ENCODE data around the gene MTRF1L.
"Not testable (repeated sequence)": the region's sequence is repeated elsewhere in the genome, so short reads cannot be mapped to it uniquely, and the experiment has no call there.

The MTRF1L gene

DNA sequence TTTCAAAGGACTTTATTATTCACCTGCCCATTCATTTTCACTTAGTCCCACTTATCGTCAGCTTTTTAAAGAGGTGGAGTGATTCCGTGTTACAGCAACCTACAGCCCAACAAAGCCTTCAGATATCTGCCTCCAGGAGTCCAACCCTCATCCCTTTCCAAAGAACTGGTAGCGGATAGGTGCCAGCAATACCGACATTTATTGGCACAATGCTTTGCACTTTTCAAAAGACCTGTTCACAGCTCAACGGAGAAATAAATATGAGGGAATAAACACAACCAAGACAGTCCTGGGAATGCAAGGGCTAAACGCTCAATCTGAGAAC is 819 bp upstream of the MTRF1L start:
- DNase-seq (ENCODE audit: low spot score) = peak; percentile 46

DNA sequence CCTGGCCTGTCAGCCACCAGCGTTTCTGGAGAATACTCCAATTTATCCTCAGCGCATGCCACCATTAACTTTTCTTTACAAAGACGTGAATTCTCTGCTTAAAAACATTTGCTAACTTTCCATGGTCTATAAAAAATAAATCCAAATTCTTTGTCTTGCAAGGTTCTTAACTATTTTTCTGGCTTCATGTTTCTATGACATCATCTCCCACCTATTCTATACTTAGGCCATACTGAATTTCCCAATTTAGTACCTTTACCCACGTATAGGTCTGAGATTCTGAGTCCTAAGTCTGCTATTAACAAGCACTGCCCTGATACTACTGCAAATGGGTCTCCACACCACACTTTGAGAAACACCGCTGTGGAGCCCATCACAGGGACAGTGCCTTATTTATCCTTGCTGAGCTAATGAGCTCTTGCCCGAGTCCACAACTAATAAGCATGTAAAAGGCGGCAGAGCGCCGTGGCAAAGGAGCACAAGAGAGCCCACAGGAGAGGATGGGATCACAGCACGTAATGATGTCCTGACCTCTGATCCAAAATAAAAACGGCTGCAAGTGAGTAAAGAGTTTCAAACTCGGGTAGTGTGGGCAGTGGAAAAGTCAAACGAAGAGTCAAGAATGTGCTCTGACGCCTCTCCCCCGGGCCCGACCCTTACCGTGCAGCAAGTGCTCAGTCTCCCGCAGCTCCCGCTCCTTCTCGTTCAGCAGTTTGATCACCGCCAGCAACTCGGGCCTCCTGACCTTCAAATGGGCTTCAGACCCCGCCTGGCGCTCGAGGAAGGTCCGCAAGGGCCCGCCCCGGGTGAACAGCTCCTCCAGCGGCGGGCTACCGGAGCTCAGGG is 519 bp downstream of the MTRF1L start:
- DNase-seq (ENCODE audit: low spot score) = peak; percentile 35

DNA sequence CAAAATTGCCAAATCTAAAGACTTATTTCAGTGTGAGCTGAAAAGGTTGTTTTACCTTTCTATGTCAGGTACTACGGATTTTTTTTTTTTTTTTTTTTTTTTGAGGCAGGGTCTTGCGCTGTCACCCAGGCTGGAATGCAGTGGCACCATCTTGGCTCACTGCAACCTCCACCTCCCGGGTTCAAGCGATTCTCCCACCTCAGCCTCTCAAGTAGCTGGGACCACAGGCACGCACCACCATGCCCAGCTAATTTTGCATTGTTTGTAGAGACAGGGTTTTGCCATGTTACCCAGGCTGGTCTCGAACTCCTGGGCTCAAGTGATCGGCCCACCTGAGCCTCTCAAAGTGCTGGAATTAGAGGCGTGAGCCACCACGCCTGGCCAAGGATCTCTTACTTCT is 1.7 kb downstream of the MTRF1L start:
- not testable (repeated sequence) for DNase-seq (ENCODE audit: low spot score)

DNA sequence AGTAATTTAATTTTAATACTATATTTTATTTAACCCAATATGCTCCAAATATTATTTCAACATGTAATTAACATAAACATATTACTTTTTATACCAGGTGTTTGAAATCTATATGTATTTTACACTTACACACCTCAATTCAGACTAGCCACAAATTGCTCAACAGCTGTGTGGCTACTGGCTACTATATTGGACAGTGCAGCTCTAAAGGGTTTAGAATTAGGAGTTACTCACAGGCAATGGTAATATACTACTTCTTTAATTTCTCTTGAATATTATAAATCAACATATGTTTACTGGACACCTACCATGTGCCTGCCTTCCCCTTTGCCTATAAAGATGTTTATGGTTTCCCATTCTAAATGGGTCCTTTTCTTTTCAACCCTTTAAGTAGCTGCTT is 2.3 kb downstream of the MTRF1L start:
- no peak for DNase-seq (ENCODE audit: low spot score)

DNA sequence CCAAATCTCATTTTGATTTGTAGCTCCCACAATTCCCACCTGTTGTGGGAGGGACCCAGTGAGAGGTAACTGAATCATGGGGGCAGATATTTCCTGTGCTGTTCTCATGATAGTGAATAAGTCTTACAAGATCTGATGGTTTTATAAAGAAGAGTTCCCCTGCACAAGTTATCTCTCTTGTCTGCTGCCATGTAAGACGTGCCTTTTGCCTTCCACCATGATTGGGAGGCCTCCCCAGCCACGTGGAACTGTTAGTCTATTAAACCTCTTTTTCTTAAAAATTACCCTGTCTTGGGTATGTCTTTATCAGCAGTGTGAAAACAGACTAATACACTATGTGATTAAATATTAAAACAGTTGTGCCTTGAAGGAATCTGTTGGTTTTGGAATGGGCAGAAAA is 3.0 kb downstream of the MTRF1L start:
- DNase-seq (ENCODE audit: low spot score) = not testable (repeated sequence)

DNA sequence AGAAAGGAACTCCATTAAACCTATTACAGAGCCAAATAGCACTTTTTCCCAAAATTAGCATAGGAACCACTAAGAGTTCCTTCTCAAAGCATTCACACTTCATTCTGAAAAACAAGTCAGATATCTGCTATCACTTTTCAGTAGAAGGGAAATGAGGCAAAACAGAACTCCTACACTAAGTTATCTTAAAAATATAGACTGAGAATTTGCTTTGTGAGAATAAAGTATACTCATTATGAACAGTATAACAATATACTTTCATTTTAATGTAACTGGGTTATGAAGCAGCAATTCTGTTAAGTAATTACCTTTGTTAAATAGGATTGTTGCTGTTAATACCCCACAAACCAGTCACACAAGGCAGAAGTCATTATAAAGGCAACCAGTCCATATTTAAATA is 8.7 kb downstream of the MTRF1L start:
- no peak for DNase-seq (ENCODE audit: low spot score)

DNA sequence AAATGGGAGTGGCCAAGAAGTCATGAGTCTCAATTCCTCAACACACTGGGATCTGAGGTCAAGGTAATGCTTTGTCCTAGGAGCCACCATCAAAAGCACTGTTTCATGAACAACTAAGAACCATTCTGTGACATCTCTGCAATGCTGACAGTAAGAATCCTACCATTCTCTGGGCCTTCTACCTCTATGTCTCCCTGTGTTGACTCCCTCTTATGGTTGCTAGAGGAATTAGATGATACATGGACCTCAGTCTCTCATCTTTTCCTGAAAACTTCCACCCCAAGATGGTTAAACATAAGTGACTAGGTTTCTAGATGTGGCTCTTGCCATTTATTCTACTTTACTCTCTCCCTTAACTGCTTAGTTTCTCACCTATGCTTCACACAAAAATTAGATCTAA is 9.1 kb downstream of the MTRF1L start:
- peak; percentile 58 for DNase-seq (ENCODE audit: low spot score)

DNA sequence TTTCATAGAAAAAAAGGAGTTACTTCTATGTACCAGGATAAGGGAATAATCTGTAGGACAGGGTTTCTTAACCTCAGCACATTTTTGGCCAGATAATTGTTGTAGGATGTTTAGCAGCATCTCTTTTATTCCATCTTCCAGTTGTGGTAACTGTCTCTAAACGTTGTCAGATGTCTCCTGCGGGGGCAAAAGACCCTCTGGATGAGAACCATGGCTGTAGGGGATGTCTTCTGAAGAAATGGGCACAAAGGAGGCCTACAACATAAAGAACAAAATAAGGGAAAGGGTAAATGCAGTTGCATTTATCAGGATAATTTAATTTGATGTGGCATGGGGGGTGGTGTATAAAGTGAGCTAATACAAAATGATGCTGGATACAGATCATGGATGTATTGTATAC is 15.5 kb downstream of the MTRF1L start:
- DNase-seq (ENCODE audit: low spot score) = no peak

DNA sequence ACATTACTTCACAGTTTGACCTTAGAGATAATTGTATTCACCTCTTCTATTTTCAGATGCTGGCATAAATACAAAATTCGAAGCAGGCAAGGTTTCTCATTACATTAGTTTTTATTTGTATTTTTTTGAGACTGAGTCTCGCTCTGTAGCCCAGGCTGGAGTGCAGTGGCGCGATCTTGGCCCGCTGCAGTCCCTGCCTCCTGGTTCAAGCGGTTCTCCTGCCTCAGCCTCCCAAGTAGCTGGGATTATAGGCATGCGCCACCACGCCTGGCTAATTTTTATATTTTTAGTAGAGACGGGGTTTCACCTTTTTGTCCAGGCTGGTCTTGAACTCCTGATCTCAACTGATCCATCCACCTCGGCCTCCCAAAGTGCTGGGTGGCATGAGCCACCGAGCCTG is 17.2 kb downstream of the MTRF1L start:
- not testable (repeated sequence) for DNase-seq (ENCODE audit: low spot score)

DNA sequence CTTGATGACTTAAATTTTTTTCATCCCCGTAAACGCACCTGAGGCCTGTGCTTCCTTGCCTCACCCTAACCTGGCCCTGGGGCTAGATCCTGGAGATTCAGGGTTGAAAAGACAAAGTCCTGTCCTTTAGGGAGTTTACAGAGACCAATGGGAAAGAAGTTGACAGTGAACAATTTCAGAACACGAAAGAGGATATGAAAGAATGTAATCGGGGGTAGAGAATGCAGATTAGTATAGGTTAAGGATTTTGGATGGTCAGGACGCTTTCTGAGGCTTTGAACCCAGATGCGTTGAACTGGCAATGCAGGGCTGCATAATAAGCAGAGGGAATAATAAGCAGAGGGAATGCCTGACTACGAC is 18.0 kb downstream of the MTRF1L start:
- DNase-seq (ENCODE audit: low spot score) = no peak

DNA sequence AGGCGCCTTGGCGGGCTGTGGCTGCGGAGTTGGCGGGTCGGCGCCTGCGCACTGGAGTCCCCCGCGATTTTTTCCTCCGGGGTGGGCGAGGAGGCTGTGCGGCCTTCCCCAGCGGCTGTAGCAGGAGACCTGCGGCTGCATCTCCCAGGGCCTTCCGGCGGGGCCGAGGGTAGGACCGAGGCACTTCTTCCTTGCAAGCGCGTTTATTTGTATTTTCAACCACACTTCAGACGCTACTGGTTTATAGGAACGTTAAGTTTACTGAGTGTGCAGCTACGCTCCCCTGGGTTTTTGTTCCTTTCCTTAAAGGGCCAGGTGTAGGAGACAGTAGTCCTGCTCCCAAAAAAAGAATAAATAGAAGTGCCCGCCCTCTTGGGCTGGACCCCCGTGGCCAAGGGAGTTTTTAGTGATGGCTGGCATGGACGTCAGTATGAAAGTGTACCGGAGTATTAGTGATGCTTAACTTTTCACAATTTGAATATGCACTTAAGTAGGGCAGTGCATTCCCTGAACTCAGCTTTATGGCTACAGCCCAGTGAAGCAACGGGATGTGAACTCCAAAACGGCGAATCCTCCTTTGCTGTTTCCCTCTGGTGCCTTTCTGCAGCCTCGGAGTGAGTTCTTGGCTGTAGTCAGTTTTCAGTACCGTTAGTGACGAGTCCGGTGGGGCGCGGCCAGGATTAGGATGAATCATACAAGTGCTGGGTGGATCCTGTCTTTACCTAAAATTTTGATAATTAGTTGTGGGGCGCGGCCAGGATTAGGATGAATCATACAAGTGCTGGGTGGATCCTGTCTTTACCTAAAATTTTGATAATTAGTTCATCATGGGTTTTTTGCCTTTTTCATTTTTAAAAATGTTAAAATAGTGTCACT is 18.6 kb downstream of the MTRF1L start:
- peak; percentile 88 for DNase-seq (ENCODE audit: low spot score)

DNA sequence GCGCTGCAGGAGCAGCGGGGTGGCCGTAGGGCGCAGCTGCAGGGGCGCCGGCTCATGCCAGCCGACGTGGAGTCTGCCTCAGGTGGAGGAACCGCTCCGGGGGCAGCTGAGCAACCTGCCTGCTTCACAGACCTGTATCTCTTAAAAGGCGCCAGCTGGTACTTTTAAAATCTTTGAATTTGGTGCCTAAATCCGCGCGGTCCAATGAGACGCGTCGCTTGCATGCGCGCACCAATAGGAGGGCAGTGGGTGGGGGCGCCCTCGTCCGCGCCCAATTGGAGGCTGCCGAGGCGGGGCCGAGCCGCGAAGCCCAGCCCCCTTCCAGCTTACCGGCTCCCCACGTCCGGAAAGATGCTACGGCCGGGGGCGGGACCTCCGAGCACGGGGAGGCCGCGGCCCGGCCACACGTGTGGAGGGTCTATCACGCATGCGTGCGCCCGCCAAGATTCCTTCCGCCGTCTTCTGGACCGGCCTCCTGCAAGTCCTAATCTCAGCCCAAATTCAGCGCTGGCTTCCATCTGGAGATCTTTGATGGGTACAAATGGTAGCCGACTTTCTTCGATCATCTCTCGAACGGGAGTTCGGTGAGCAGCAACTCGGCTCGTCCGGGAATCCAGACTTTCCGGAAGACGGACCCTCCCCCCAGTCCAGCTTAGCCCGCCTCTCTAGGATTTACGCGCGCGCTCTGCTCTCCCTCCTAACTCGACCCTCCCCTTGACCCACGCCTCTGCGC is 19.4 kb downstream of the MTRF1L start, which contains the start of gene FBXO5:
Gene FBXO5, minus strand, starts transcription at position 138 of the 733 bp plus-strand sequence. Its CDS starts 82 bp downstream, at position 56.
- DNase-seq (ENCODE audit: low spot score) = peak; percentile 97

DNA sequence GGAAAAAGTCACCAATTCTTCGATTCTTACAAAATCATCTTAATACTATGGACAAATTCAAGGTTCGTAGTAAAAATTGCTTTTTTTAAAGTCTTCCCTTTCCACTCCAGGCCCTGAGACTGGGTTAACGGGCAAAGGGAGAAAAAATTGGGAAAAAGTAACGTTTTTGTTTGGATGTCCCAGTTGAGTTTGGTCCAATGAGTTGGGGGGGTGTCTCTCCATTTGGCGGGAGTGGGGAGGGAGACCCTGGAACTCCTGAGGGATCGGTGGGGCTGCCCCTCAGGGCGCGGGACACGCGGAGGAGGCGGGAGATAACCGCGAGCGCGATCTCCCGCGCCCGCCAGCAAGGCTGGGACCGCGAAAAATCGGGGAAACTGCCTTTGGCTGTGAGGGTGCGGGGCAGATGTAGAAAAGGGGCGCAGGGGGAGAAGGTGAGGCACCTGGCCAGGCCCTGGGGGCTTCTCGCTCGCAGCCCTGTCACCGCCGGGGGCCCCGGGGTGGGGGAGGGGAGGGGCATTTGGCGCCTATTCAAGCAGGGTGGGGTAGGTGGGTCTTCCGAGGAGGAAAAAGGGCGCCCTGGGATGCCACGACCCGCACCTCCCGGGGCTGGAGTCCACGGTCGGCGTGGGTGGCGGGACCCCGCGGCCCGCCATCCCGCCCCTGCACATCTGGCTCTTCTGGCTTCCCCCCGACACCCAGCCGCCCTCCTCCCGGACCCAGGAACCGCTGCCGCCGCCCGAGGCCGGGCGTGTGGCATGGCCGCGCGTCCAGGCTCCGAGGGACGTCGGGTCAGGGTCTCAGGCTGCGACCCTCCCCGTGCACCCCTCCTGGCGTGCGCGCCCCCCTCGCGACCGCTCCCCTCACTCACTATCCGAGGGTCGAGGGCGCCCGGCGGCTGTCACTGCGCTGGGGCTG is 20.3 kb downstream of the MTRF1L start:
- DNase-seq (ENCODE audit: low spot score) = no peak

DNA sequence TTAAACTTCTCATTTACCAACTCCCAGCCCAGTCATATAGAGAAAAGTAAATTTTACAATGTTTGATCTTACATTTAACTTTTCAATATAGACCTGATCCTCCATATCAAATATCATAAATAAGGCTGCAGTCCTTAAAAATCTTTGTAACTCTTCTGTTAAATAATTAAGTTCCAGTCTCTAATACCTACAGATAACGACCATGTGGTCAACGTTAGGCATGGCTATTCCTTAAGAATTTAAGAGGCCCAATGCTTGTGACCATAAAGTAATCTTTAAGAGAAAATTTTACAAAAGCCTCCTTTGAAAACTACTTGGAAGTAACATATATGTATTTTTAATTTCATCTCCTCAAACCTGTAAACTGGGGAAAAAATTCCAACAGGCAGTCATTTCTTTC is 21.3 kb downstream of the MTRF1L start:
- no peak for DNase-seq (ENCODE audit: low spot score)

DNA sequence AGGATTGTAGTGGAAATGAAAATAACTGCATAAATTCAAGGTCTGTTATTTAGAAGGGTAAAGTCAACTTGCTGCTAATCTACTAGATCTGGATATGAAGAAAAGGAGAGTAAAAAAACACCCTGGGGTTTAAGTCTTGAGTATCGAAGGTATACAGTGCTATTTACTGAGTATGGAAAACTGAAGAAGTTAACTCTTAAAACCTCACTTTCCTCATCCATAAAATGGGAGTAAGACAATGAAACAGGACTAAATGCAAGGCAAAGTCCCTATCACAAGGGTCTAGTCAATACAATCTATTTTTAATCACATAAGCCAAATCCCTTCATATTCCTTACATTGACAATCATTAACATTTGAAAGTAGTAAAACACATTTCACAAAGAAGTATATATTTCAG is 21.9 kb downstream of the MTRF1L start:
- no peak for DNase-seq (ENCODE audit: low spot score)

DNA sequence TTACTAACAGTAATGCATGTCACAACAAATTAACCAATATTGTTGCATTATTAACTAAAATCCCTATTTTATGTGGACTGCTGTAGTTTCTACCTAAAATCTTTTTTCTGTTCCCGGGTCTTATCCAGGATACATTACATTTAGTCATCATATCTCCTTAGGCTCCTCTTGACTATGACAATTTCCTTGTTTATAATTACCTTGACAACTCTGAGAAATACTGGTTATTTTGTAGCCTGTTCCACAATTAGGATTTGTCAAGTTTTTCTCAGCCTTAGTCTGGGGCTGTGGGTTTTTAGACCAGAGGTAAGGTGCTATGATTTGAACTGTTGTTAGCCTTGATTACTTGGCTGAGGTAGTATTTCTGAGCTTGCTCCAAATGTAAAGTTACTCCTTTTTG is 23.4 kb downstream of the MTRF1L start:
- DNase-seq (ENCODE audit: low spot score) = peak; percentile 55

DNA sequence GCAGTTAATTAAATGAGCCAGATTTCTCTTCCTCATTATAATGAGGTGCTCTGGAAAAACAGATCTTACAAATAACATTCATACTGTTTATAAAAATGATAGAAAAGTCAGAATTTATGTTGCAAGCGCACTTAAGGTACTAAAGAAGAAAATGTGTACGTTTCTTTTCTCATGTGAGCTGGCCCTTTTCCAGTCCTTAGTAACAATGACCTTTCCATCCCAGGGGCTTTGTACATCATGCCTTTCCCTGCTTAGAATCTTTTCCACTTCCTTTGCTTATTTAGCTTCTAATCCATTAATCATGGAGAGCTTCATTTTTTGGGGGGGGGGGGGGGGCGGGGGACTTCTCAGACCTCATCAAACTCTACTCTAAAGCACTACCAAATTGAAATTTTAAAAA is 24.5 kb downstream of the MTRF1L start:
- DNase-seq (ENCODE audit: low spot score) = no peak

DNA sequence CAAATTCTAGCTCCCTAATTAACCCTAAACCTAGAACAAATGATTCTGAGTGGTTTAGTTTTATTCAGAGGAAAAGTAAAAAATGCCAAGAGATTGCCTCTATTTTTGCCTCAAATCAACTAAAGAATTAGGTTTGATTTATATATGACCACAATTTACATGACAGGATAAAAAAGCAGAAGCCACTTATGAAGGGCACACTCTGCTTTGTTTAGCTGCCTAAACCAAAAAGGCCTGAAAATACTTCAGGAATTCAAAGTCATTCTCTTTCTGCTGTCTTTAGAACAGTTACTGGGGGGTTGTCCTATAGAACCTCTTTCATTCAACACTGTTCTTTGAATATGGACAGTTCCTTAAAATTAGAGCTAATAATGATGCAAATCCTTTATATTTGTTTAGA is 25.0 kb downstream of the MTRF1L start:
- no peak for DNase-seq (ENCODE audit: low spot score)

DNA sequence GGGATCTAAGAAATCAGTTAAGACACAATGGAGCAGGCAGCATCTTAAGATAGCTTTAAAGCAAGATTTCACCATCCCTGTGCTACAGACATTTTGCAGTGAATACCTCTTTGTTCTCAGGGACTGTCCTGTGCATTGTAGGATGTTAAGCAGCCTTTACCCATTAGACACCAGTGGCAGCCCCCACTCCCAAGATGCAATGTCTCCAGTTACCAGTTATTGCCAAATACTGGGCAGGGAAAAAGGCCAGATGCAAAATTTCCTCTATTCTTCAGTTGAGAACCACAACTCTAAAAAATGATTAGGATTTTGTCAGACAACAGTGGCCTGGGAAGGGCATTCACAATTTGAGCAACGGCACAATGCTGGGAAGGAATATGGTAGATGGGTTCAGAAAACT is 25.8 kb downstream of the MTRF1L start:
- DNase-seq (ENCODE audit: low spot score) = no peak

DNA sequence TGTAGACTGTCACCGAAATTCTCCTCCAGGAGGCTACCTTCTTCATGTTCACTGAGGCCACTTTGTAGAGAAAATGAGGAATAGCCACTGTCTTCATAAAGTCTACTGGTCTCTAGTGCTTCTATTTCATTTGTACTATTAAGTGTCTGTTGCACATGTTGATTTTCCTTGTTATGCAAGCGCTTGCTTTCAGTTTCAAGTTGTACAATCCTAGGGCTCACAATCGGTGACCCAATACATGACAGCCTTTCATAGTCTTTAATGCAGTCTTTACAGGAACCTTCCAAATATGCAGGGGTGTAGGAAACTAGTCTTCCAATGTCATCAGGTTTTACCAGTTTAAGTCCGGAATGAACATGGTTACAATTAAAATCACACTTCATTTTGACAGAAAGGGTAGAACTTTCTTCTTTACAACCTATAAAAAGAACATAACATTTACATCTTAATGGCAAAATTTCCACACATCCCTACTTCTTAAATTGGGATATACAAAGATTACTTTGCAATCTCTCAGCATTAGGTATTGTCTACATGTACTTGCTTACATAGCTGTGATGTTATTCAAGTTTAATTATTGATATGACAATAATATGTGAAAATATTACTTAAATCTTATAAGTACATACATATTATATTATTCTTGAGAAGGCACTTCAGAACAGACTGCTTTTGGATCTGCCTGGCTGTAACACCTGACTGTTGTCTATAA is 27.1 kb downstream of the MTRF1L start:
- no peak for DNase-seq (ENCODE audit: low spot score)

DNA sequence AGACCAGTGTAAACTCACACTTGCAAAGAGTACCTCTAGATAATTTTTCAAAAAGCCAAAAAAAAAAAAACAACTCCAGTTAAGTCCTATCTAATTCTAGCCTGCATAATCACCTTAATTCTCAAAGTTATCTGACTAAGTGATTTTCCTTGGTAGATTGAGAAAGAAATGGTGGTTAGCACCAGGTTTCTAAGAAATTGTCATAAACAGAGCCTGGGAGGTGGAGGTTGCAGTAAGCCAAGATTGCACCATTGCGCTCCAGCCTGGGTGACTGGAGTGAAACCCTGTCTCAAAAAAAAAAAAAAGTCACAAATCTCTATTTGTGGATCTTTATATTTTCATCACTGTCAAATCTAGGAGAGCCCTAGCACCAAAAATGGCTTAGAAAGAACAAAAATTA is 28.6 kb downstream of the MTRF1L start:
- no peak for DNase-seq (ENCODE audit: low spot score)
